NCI-H2171 treated with DMSO at 0.1 percent for 48 hours (cell line): ENCODE data around the gene ANP32B.
"Not testable (repeated sequence)": the region's sequence is repeated elsewhere in the genome, so short reads cannot be mapped to it uniquely, and the experiment has no call there.

Source experiments
- DNase-seq: peaks from one replicate; lab custom pipeline; 2025; lab: John Stamatoyannopoulos, UW

Gene ANP32B

GRCh38 chr9:97992219-97992618, 9.1 kb downstream of the ANP32B start:
- no peak for DNase-seq

GRCh38 chr9:97993000-97993399, 9.9 kb downstream of the ANP32B start:
- no peak for DNase-seq

GRCh38 chr9:97994703-97995102, 11.6 kb downstream of the ANP32B start:
- no peak for DNase-seq

GRCh38 chr9:97996676-97997075, 13.5 kb downstream of the ANP32B start:
- DNase-seq: not testable (repeated sequence)

GRCh38 chr9:97997330-97998276, 14.5 kb downstream of the ANP32B start:
- no peak for DNase-seq

- DNase-seq: peak; percentile 27
Measured at GRCh38 chr9:98002808-98003207, 19.7 kb downstream of the ANP32B start.

- no peak for DNase-seq
Measured at GRCh38 chr9:98006127-98006796, 23.1 kb downstream of the ANP32B start.

- DNase-seq: no peak
Measured at GRCh38 chr9:98007251-98007928, 24.2 kb downstream of the ANP32B start.

GRCh38 chr9:98008764-98009163, 25.6 kb downstream of the ANP32B start:
- no peak for DNase-seq

- no peak for DNase-seq
Measured at GRCh38 chr9:98009437-98009836, 26.3 kb downstream of the ANP32B start.

- no peak for DNase-seq
Measured at GRCh38 chr9:98009936-98010335, 26.8 kb downstream of the ANP32B start.

GRCh38 chr9:98010445-98010844, 27.3 kb downstream of the ANP32B start:
- DNase-seq: peak; percentile 30

- DNase-seq: no peak
Measured at GRCh38 chr9:98011122-98011521, 28.0 kb downstream of the ANP32B start.

GRCh38 chr9:98016137-98016680, 33.1 kb downstream of the ANP32B start:
- DNase-seq: no peak

- no peak for DNase-seq
Measured at GRCh38 chr9:98017306-98017705, 34.2 kb downstream of the ANP32B start.

GRCh38 chr9:98018347-98018746, 35.2 kb downstream of the ANP32B start:
- no peak for DNase-seq

GRCh38 chr9:98019098-98019497, 36.0 kb downstream of the ANP32B start:
- DNase-seq: no peak

GRCh38 chr9:98019869-98020268, 36.7 kb downstream of the ANP32B start:
- DNase-seq: not testable (repeated sequence)

GRCh38 chr9:98020476-98021145, 37.5 kb downstream of the ANP32B start:
- DNase-seq: no peak

- DNase-seq: no peak
Measured at GRCh38 chr9:98021306-98022040, 38.3 kb downstream of the ANP32B start.

- DNase-seq: no peak
Measured at GRCh38 chr9:98022447-98022846, 39.3 kb downstream of the ANP32B start.
